ENCODE results near the gene JMJD1C. TPM values are rescaled to one million over a fixed set of nuclear protein-coding genes. Genes with fewer than 3 reads are reported as not detected.
A peak's percentile ranks its signal among the peaks of the same experiment; 100 is the strongest.

The JMJD1C gene
- total RNA-seq, 2 donors from 2014 or later = 91.8 to 103 TPM

DNA sequence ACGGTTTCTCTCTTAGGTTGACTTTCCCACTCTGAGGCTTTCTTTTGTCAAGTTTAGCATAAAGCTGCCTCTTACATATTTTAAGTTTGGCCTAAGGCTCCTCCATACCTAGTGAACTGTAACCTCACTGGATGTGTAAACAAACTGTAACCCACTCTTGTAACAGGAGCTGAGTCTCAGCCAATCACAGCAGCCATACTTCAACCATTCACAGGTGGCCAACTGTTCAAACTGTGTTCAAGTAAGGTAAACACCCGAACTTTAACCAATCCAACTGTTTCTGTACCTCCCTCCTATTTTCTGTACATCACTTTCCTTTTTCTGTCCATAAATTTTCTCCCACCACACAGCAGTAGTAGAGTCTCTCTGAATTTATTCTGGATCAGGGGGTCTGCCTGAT is 340.3 kb downstream of the JMJD1C start:
- 56 to 70% methylated on average over 2 of the region's 2 CpGs for WGBS, 2 donors

DNA sequence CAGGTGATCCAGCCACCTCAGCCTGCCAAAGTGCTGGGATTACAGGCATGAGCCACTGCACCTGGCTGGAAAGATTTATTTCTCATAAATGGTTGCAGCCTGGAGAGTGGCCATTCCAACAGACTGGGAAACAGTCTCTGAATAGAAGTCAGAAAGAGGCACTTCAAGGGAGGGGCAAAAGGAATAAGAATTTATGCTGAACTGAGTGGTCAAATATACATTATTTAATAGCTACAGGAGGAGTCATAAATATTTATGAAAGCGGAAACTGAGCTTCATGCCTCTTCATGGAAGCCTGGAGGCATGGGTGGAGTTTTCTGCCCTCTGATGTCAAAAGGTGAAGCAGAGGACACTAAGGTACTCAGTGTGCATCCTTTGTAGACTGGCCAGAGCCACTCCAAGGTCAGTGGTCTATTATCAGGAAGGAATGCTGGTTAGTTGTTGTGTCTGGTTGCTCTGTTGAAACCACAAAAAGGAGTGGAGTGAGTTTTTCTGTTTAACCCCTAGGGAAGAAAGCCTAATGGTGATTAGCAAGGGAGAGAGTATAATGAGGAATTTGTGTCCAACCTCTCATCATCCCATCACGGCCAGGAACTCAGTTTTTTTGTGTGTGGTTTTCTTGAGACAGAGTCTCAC is 341.9 kb downstream of the JMJD1C start:
- ATAC-seq = no peak
- intact Hi-C loops (cut with DNase I) = no loop called here
- Histone ChIP-seq H3K27ac (no peak overlapping the region), H3K36me3 (replicated peaks in 1 of 2; ENCODE audit: insufficient read depth in 1 of 2, low read depth in 2 of 2) (no peaks in the 10 kb centered on the region), H3K4me3 (no peak overlapping the region), H3K4me1 (no peaks in the 10 kb centered on the region), H3K27me3 (no peaks in the 10 kb centered on the region), H3K9me3 (no peaks in the 10 kb centered on the region)
- 63 to 71% methylated on average over 2 of the region's 2 CpGs for WGBS, 2 donors
- TF ChIP-seq, protein P1, sequence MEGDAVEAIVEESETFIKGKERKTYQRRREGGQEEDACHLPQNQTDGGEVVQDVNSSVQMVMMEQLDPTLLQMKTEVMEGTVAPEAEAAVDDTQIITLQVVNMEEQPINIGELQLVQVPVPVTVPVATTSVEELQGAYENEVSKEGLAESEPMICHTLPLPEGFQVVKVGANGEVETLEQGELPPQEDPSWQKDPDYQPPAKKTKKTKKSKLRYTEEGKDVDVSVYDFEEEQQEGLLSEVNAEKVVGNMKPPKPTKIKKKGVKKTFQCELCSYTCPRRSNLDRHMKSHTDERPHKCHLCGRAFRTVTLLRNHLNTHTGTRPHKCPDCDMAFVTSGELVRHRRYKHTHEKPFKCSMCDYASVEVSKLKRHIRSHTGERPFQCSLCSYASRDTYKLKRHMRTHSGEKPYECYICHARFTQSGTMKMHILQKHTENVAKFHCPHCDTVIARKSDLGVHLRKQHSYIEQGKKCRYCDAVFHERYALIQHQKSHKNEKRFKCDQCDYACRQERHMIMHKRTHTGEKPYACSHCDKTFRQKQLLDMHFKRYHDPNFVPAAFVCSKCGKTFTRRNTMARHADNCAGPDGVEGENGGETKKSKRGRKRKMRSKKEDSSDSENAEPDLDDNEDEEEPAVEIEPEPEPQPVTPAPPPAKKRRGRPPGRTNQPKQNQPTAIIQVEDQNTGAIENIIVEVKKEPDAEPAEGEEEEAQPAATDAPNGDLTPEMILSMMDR (IDR thresholded peaks at IDR 0.05) = no peak
- no peak for TF ChIP-seq POLR2A (IDR thresholded peaks at IDR 0.05)
- no peak for DNase-seq

More for the DNA sequence above, 340.3 kb downstream of the JMJD1C start:
- H3K4me1 ChIP-seq = no peaks in the 10 kb centered on the region
- ATAC-seq (no peak), DNase-seq (no peak)
- no peaks in the 10 kb centered on the region for H3K9me3 ChIP-seq
- intact Hi-C loops (cut with DNase I) = no loop called here
- H3K27ac ChIP-seq = no peak overlapping the region
- no peaks in the 10 kb centered on the region for H3K36me3 ChIP-seq (replicated peaks in 1 of 2; ENCODE audit: insufficient read depth in 1 of 2, low read depth in 2 of 2)
- H3K4me3 ChIP-seq = no peak overlapping the region
- TF ChIP-seq POLR2A (IDR thresholded peaks at IDR 0.05) = no peak
- TF ChIP-seq, protein P1 (IDR thresholded peaks at IDR 0.05) = no peak
- no peaks in the 10 kb centered on the region for H3K27me3 ChIP-seq

DNA sequence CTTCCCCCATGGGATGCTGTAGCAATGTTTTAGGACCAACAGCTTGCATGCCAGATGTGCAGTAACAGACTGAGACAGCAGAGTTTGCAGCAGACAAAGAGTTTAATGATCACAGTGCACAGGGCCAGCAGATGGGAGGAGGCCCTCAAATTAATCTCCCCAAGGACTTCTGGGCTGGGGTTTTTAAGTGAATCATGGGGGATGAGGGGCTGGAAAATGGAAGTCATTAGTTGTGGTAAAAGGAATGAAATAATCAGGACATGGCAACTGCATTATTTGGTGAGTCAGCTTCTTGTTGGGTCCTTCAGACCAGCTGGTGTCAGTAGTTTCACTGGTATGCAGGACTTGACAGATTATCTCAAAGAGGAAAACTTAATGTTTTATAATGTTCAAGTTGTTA is 345.2 kb downstream of the JMJD1C start:
- no peak overlapping the region for H3K27ac ChIP-seq
- ATAC-seq = no peak
- no peaks in the 10 kb centered on the region for H3K9me3 ChIP-seq
- peak in 1 of 4 donors; percentile 27 for DNase-seq
- no peaks in the 10 kb centered on the region for H3K27me3 ChIP-seq
- no peaks in the 10 kb centered on the region for H3K36me3 ChIP-seq (replicated peaks in 1 of 2; ENCODE audit: insufficient read depth in 1 of 2, low read depth in 2 of 2)
- intact Hi-C loops (cut with DNase I) = no loop called here
- H3K4me1 ChIP-seq = no peaks in the 10 kb centered on the region
- no peak overlapping the region for H3K4me3 ChIP-seq
- TF ChIP-seq, protein P1 (IDR thresholded peaks at IDR 0.05) = no peak
- no peak for TF ChIP-seq POLR2A (IDR thresholded peaks at IDR 0.05)

DNA sequence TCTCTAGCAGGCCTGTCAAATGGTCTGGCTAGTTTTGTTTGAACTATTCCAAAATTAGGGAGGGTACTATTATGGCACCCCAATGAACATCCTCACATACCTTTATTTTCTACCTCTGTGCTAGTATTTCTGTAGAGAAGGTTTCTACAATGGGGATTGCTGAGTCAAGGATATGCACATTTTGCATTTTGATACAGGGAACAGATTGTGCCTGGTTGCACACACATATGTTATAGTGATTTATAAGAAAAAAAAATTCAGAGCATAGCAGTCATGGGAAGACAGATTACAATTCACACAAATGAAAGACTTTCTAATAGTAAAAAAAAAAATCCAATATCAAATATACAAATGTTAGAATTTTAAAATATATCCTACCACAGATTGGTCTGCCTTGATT is 346.7 kb downstream of the JMJD1C start:
- ATAC-seq (no peak), DNase-seq (no peak)
- no peak overlapping the region for H3K4me3 ChIP-seq
- no peaks in the 10 kb centered on the region for H3K36me3 ChIP-seq (replicated peaks in 1 of 2; ENCODE audit: insufficient read depth in 1 of 2, low read depth in 2 of 2)
- no peaks in the 10 kb centered on the region for H3K4me1 ChIP-seq
- TF ChIP-seq, protein P1 (IDR thresholded peaks at IDR 0.05) = no peak
- no peak for TF ChIP-seq POLR2A (IDR thresholded peaks at IDR 0.05)
- H3K27ac ChIP-seq = no peak overlapping the region
- no peaks in the 10 kb centered on the region for H3K27me3 ChIP-seq
- intact Hi-C loops (cut with DNase I) = no loop called here
- no peaks in the 10 kb centered on the region for H3K9me3 ChIP-seq

MicroRNA genes within 50 kb of the gene (microRNA counts, 767-probe panel; counts per million panel counts)
- microRNA hsa-miR-1296 = 0 to 736 counts per million in 2 donors

Small RNA genes within 50 kb of the gene (microRNA-seq; reads per million reads assigned to microRNA genes)
- 56.1 to 76.8 reads per million in 2 donors for gene MIR1296 (ENCODE audit: borderline number of aligned reads in 2 of 2, borderline replicate concordance in 2 of 2)

Small RNA genes within 50 kb of the gene (small RNA-seq; reads per million reads assigned to genes)
- gene AC022022.1 (not detected), gene MIR1296 (1.1 reads per million, percentile 47 among the genes with 10 or more reads in this experiment)

Other genes starting within 250 kb of the JMJD1C start
- gene REEP3, start 55.4 kb upstream of the JMJD1C start, total RNA-seq = 10 to 100 TPM; 20.8 to 22.1 TPM